ENCODE measurements around the gene MYCBPAP. TPM values are rescaled to one million over a fixed set of nuclear protein-coding genes. Genes with fewer than 3 reads are reported as not detected.

Gene MYCBPAP
- total and polyA plus RNA-seq, 4 donors, result 0.73 to 6.4 (median 2.8) TPM

DNA sequence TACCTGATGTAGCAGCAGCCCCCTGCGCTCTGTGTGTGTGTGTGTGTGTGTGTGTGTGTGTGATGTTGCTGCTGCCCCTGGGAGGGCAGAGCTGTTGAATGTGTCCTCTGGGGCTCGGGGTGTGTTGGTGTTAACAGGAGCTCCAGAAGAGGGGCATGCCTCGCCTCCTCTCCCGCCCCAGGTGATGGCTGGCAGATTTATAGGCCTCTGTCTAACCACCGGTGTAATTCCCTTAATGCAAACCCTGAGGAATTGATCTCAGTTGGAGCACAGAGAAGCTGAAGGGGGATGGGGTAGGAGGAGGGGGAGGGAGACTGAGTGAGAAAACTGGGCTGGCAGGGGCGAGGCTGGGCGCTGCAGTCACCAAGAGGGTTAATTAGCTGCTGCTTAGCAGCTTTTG lies 62.3 kb downstream of the MYCBPAP start:
- no peak overlapping the region for H3K9ac ChIP-seq (ENCODE audit: insufficient read depth in 1 of 2, low read length in 2 of 2)
- peaks cover 0 to 22% (median 5%) of the 10 kb centered on the region in 4 donors for H3K36me3 ChIP-seq (ENCODE audit: control insufficient read depth in 4 of 4, insufficient read depth in 4 of 4, low read length in 4 of 4)
- H3K27ac ChIP-seq (ENCODE audit: low read depth in 1 of 2, low read length in 1 of 2), result no peak overlapping the region
- ATAC-seq (ENCODE audit: insufficient read depth, low FRiP score), result no peak
- TF ChIP-seq, protein P1, sequence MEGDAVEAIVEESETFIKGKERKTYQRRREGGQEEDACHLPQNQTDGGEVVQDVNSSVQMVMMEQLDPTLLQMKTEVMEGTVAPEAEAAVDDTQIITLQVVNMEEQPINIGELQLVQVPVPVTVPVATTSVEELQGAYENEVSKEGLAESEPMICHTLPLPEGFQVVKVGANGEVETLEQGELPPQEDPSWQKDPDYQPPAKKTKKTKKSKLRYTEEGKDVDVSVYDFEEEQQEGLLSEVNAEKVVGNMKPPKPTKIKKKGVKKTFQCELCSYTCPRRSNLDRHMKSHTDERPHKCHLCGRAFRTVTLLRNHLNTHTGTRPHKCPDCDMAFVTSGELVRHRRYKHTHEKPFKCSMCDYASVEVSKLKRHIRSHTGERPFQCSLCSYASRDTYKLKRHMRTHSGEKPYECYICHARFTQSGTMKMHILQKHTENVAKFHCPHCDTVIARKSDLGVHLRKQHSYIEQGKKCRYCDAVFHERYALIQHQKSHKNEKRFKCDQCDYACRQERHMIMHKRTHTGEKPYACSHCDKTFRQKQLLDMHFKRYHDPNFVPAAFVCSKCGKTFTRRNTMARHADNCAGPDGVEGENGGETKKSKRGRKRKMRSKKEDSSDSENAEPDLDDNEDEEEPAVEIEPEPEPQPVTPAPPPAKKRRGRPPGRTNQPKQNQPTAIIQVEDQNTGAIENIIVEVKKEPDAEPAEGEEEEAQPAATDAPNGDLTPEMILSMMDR (IDR thresholded peaks at IDR 0.05; ENCODE audit: control extremely low read depth, extremely low read depth), result no peak
- DNase-seq, result no peak
- peaks cover 0 to 2% (median 0%) of the 10 kb centered on the region in 4 donors for H3K9me3 ChIP-seq (ENCODE audit: control insufficient read depth in 4 of 4, insufficient read depth in 3 of 4, low read length in 3 of 4)
- H3K4me3 ChIP-seq, result no peak overlapping the region
- WGBS, 2 donors, result 88% methylated on average over 7 of the region's 7 CpGs
- H3K27me3 ChIP-seq (ENCODE audit: control insufficient read depth in 3 of 3, insufficient read depth in 3 of 3, low read length in 2 of 3), result no peaks in the 10 kb centered on the region
- H3K4me1 ChIP-seq (ENCODE audit: control insufficient read depth in 5 of 5, insufficient read depth in 5 of 5, low read length in 5 of 5), result peaks cover 0 to 20% (median 3%) of the 10 kb centered on the region in 5 donors

DNA sequence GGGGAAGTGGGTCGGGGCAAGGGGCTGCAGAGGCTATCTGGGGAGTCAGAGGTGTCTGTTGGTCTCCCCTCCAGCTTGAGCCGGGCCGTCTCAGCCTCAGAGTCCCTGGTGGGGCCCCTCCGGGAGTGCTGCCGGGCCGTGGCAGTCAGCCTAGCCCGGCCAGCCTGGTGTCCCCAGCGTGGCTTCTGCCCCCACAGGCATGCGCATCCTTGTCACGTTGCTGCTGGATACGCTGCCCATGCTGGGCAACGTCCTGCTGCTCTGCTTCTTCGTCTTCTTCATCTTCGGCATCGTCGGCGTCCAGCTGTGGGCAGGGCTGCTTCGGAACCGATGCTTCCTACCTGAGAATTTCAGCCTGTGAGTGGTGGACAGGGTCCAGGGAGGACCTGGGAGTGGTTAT lies 63.4 kb downstream of the MYCBPAP start:
- H3K9ac ChIP-seq (ENCODE audit: insufficient read depth in 1 of 2, low read length in 2 of 2), result no peak overlapping the region
- TF ChIP-seq, protein P1 (IDR thresholded peaks at IDR 0.05; ENCODE audit: control extremely low read depth, extremely low read depth), result no peak
- H3K9me3 ChIP-seq (ENCODE audit: control insufficient read depth in 4 of 4, insufficient read depth in 3 of 4, low read length in 3 of 4), result peaks cover 0 to 2% (median 0%) of the 10 kb centered on the region in 4 donors
- H3K27ac ChIP-seq (ENCODE audit: low read depth in 1 of 2, low read length in 1 of 2), result no peak overlapping the region
- H3K27me3 ChIP-seq (ENCODE audit: control insufficient read depth in 3 of 3, insufficient read depth in 3 of 3, low read length in 2 of 3), result no peaks in the 10 kb centered on the region
- H3K4me1 ChIP-seq (ENCODE audit: control insufficient read depth in 5 of 5, insufficient read depth in 5 of 5, low read length in 5 of 5), result peaks cover 0 to 9% (median 0%) of the 10 kb centered on the region in 5 donors
- no peak for DNase-seq
- peaks cover 0 to 25% (median 8%) of the 10 kb centered on the region in 4 donors for H3K36me3 ChIP-seq (ENCODE audit: control insufficient read depth in 4 of 4, insufficient read depth in 4 of 4, low read length in 4 of 4)
- 82 to 86% methylated on average over 19 of the region's 19 CpGs for WGBS, 2 donors
- no peak for ATAC-seq (ENCODE audit: insufficient read depth, low FRiP score)
- H3K4me3 ChIP-seq, result no peak overlapping the region

DNA sequence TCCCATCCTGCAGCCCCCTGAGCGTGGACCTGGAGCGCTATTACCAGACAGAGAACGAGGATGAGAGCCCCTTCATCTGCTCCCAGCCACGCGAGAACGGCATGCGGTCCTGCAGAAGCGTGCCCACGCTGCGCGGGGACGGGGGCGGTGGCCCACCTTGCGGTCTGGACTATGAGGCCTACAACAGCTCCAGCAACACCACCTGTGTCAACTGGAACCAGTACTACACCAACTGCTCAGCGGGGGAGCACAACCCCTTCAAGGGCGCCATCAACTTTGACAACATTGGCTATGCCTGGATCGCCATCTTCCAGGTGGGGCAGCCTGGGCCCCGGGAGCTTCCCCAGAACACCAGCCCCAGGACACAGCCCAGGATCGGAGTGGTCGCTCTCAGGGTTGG lies 64.3 kb downstream of the MYCBPAP start:
- no peak for DNase-seq
- H3K4me1 ChIP-seq (ENCODE audit: control insufficient read depth in 5 of 5, insufficient read depth in 5 of 5, low read length in 5 of 5), result no peaks in the 10 kb centered on the region

More for the DNA sequence above, 64.3 kb downstream of the MYCBPAP start:
- H3K9ac ChIP-seq (ENCODE audit: insufficient read depth in 1 of 2, low read length in 2 of 2), result no peak overlapping the region
- H3K9me3 ChIP-seq (ENCODE audit: control insufficient read depth in 4 of 4, insufficient read depth in 3 of 4, low read length in 3 of 4), result peaks cover 0 to 2% (median 0%) of the 10 kb centered on the region in 4 donors
- no peak overlapping the region for H3K27ac ChIP-seq (ENCODE audit: low read depth in 1 of 2, low read length in 1 of 2)
- WGBS, 2 donors, result 96 to 97% methylated on average over 20 of the region's 20 CpGs
- peaks cover 0 to 32% (median 11%) of the 10 kb centered on the region in 4 donors for H3K36me3 ChIP-seq (ENCODE audit: control insufficient read depth in 4 of 4, insufficient read depth in 4 of 4, low read length in 4 of 4)
- ATAC-seq (ENCODE audit: insufficient read depth, low FRiP score), result no peak
- TF ChIP-seq, protein P1 (IDR thresholded peaks at IDR 0.05; ENCODE audit: control extremely low read depth, extremely low read depth), result no peak
- H3K27me3 ChIP-seq (ENCODE audit: control insufficient read depth in 3 of 3, insufficient read depth in 3 of 3, low read length in 2 of 3), result no peaks in the 10 kb centered on the region
- H3K4me3 ChIP-seq, result no peak overlapping the region
